H1 (cell line): ENCODE data around the gene OSTF1. TPM values are rescaled to one million over a fixed set of nuclear protein-coding genes. Genes with fewer than 3 reads are reported as not detected.

ENCODE experiments used
- ATF3 ChIP-seq: IDR thresholded peaks from 2 replicates; pipeline ENCODE4 v1.6.1; 2011; ENCODE audit warnings: low read depth, mild to moderate bottlenecking, low read length; ENCODE audit not compliant: insufficient read depth
- NANOG ChIP-seq: IDR thresholded peaks from 2 replicates; pipeline ENCODE4 v1.6.1; 2011; ENCODE audit warnings: low read length, low read depth, mild to moderate bottlenecking, inconsistent platforms; ENCODE audit not compliant: insufficient read depth, poor library complexity, severe bottlenecking
- TEAD4 ChIP-seq: IDR thresholded peaks from 2 replicates; pipeline ENCODE4 v1.6.1; 2012; ENCODE audit warnings: low read depth, low read length, inconsistent platforms, mixed read lengths
- polyA plus RNA-seq, 7 experiments: library from polyadenylated mRNA; depleted of rRNA in 3 of 7; stranded (reverse) in 5 of 7; unstranded in 2 of 7; fragments of >200 nt in 5 of 7; fragments of 200-250 nt in 2 of 7; gene quantifications; 1 replicate in 5 of 7; 2 replicates in 1 of 7; 4 replicates in 1 of 7; pipeline versions ENCODE4 v1.2.1 to v1.2.3, GENCODE V29; 2011 to 2013; ENCODE audit warnings: missing spikeins in 2 of 7, mixed read lengths in 2 of 7
- total RNA-seq: library from RNA; stranded (reverse); fragmentation: NEBNext Ultra II Directional; extraction: Animal tissue kit (Norgen Biotek cat#: 25700); gene quantifications from 2 replicates; pipeline ENCODE4 v1.2.1, GENCODE V29; 2021
- TF ChIP-seq, protein P1 (sequence below): IDR thresholded peaks from 2 replicates; pipeline ENCODE4 v1.6.1; 2011; ENCODE audit warnings: low read length, improper control_type of control experiment

The OSTF1 gene
- total and polyA plus RNA-seq, 2 of the 8 experiments (the other 6 are each of a cell fraction or from before 2014, with no cell fraction given) = 5.0 to 18.9 TPM

- TF ChIP-seq, protein P1, sequence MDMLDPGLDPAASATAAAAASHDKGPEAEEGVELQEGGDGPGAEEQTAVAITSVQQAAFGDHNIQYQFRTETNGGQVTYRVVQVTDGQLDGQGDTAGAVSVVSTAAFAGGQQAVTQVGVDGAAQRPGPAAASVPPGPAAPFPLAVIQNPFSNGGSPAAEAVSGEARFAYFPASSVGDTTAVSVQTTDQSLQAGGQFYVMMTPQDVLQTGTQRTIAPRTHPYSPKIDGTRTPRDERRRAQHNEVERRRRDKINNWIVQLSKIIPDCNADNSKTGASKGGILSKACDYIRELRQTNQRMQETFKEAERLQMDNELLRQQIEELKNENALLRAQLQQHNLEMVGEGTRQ = no peak
- TF ChIP-seq ATF3 (no peak), TEAD4 (no peak), NANOG (no peak)
Measured at GRCh38 chr9:75081632-75082031, 6.7 kb upstream of the OSTF1 start (continued).
